ENCODE measurements around the gene PARP3.

The PARP3 gene

DNA sequence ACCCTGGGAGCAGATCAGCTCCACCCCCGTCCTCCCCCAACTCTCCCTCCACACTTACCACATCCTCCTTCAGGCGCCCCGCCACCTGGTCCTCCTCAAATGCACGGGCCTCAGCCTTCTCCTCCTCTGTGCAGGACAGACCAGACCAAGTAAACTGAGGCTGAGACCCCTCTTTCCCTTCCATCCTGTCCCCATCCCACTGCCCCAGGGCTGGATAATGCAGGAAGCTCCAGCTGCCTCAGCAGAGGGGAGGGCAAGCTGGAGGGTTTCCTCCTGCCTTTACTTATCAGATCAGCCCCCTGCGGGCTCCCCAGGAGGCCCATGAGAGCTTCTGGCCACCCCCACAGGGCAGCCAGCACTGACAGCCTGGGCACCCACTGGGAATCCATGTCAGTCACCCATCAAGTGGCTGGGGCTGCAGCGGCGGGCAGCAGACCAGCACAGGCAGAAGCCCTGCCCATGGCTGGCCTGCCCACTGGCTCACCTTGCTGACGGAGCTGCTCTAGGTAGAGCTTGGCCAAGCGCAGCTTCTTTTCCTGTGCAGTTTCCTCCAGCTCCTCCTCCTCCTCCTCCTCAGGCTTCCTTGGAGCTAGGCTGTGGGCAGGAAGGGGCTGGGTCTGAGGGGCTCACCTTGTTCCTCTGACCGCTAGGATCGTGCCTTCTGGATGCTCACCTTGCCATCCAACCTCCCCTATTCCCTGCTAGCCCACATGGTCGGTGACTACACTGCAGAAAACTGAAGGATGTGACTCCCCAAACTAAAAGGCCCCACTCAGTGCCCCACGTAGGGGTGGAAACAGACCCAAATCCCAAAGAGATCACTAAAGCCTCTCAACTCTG, 4.3 kb upstream of the PARP3 start:
- Mint-ChIP-seq H3K27ac (no peak overlapping the region), H3K4me1 (peaks cover 25% of the 10 kb centered on the region), H3K27me3 (ENCODE audit: low read depth) (no peaks in the 10 kb centered on the region), H3K36me3 (ENCODE audit: low read depth) (peaks cover 34% of the 10 kb centered on the region), H3K4me3 (peak overlapping the region in 2 of 3 experiments; percentile 38 to 65), H3K9me3 (no peaks in the 10 kb centered on the region)
- TF ChIP-seq, protein P1, sequence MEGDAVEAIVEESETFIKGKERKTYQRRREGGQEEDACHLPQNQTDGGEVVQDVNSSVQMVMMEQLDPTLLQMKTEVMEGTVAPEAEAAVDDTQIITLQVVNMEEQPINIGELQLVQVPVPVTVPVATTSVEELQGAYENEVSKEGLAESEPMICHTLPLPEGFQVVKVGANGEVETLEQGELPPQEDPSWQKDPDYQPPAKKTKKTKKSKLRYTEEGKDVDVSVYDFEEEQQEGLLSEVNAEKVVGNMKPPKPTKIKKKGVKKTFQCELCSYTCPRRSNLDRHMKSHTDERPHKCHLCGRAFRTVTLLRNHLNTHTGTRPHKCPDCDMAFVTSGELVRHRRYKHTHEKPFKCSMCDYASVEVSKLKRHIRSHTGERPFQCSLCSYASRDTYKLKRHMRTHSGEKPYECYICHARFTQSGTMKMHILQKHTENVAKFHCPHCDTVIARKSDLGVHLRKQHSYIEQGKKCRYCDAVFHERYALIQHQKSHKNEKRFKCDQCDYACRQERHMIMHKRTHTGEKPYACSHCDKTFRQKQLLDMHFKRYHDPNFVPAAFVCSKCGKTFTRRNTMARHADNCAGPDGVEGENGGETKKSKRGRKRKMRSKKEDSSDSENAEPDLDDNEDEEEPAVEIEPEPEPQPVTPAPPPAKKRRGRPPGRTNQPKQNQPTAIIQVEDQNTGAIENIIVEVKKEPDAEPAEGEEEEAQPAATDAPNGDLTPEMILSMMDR (IDR thresholded peaks at IDR 0.05; ENCODE audit: unreplicated experiment in 3 of 3): no peak

DNA sequence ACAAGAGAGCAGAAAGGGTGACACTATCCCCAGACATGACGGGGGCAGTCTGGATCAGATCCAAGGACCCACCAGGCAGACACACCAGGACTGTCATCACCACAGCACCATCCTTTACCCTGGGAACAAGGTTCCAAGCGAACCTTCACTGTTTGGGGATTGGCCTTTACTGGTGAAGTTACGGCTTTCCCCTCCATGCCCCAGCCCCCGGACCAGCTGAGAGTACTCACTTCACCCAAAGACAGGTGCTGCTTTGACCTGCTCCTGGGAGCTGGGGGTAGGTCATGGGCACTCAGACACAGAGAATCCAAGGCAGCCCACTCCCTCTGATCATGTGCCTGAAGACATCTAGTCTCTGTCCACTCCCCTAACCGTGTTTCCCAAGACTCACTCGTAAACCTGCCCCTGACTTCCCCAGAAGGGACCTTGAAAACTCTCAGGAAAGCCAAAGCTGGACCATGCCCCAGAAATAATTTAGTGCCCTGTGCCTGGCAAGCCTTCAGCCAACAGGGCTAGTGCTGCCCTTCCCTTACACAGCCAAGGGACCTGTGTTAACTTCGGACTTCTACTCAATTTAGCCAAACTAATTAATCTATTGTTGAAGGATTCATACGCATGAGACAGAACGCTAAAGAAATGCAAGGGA, 3.3 kb upstream of the PARP3 start:
- TF ChIP-seq, protein P1 (IDR thresholded peaks at IDR 0.05; ENCODE audit: unreplicated experiment in 3 of 3): no peak
- H3K4me3 Mint-ChIP-seq: peak overlapping the region; percentile 47 to 65 (median 65)
- peaks cover 30% of the 10 kb centered on the region for H3K36me3 Mint-ChIP-seq (ENCODE audit: low read depth)
- H3K9me3 Mint-ChIP-seq: no peaks in the 10 kb centered on the region
- H3K4me1 Mint-ChIP-seq: peaks cover 25% of the 10 kb centered on the region
- peak overlapping the region in 1 of 3 experiments; percentile 0 for H3K27ac Mint-ChIP-seq
- no peaks in the 10 kb centered on the region for H3K27me3 Mint-ChIP-seq (ENCODE audit: low read depth)

DNA sequence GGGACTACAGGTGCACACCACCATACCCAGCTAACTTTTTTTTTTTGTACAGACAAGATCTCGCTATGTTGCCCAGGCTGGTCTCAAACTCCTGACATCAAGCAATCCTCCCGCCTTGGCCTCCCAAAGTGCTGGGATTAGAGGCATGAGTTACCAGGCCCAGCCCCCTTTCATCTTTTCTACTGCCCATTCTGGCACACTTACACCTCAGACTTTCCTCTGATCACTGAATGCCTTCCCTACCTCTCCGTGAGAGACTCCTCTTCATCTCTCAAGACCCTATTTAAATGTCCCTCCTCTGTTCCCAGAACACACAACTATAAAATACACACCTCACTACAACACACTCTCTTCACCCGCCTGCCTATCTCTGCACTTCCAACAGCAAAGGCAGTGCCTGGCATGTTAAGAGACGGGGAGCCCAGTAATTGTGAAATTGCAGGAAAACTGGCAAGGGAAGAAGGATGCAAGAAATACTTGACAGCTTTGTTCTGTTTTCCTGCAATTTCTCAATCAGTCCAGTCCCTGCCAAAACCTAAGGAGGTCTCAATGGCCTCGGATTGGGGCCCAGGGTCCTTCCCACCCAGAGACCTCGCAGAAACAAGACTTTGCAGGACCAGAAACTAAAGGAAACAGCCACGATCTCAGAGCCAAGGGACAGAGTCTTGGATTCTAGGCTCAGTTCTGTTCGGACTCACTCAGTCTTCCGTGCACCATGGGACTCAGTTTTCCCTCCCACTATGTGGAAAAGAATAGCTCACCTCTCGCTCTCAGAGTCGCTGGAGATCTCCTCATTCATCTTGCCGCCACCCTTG, 1.3 kb upstream of the PARP3 start:
- H3K27me3 Mint-ChIP-seq (ENCODE audit: low read depth): no peaks in the 10 kb centered on the region
- H3K27ac Mint-ChIP-seq: peak overlapping the region in 1 of 3 experiments; percentile 39
- H3K4me3 Mint-ChIP-seq: peak overlapping the region; percentile 87 to 94 (median 93)
- peaks cover 16% of the 10 kb centered on the region for H3K36me3 Mint-ChIP-seq (ENCODE audit: low read depth)
- TF ChIP-seq, protein P1 (IDR thresholded peaks at IDR 0.05; ENCODE audit: unreplicated experiment in 3 of 3): no peak
- H3K9me3 Mint-ChIP-seq: no peaks in the 10 kb centered on the region
- H3K4me1 Mint-ChIP-seq: peaks cover 25% of the 10 kb centered on the region

DNA sequence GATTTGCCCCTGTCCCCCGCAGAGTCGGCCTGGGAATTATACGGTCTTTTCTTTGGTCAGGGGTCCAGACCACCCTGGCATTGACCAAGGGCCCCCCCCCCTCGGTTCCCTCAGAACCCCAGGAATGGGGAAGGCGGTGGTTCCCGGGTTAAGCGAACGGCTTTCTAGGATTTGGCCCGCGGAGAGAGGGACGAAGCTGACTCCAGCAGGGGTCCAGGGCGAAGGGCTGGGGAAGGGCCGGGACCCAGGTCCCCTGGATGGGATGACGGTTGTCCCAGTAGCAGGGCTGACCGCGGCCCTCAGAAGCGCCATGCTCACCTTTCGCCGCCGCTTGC, 733 bp upstream of the PARP3 start:
- peak overlapping the region; percentile 87 to 94 (median 93) for H3K4me3 Mint-ChIP-seq
- peaks cover 13% of the 10 kb centered on the region for H3K36me3 Mint-ChIP-seq (ENCODE audit: low read depth)
- peaks cover 25% of the 10 kb centered on the region for H3K4me1 Mint-ChIP-seq
- peak overlapping the region in 1 of 3 experiments; percentile 39 for H3K27ac Mint-ChIP-seq
- H3K27me3 Mint-ChIP-seq (ENCODE audit: low read depth): no peaks in the 10 kb centered on the region
- no peaks in the 10 kb centered on the region for H3K9me3 Mint-ChIP-seq
- TF ChIP-seq, protein P1 (IDR thresholded peaks at IDR 0.05; ENCODE audit: unreplicated experiment in 3 of 3): no peak

DNA sequence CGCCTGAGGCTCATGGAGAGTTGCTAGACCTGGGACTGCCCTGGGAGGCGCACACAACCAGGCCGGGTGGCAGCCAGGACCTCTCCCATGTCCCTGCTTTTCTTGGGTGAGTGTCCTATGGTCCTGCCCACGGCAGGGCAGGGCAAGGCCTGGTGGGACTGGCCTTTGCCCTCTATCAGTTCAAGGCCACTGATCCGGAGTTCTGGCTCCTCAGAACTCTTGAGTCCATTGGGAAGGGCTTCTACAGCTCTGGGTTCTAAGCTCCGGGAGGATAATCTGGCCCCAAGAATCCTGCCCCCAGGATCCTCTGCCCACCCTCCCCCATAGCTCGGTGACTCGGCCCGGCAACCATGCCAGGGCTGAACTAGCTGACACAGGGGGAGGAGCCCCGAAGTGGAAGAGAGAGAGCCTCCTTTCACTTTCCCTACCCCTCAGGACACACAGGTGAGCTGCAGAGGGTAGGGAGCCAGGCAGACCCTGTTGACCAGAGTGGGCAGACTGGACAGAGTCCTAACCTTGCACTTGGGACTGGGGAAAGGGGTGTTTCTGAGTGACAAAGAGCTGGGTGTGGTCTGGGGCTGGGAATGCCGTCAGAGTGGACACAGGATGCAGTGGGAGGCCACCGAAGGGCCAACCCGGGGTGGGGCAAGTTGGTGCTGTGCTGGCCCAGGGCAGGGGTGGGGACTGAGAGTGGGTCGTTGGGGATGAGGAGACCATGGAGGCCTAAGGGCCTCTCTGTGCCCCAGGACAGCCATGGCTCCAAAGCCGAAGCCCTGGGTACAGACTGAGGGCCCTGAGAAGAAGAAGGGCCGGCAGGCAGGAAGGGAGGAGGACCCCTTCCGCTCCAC, 664 bp downstream of the PARP3 start:
- Mint-ChIP-seq H3K36me3 (ENCODE audit: low read depth) (peaks cover 4% of the 10 kb centered on the region), H3K9me3 (no peaks in the 10 kb centered on the region), H3K27me3 (ENCODE audit: low read depth) (no peaks in the 10 kb centered on the region), H3K4me1 (peaks cover 25% of the 10 kb centered on the region), H3K4me3 (peak overlapping the region; percentile 87 to 94 (median 93)), H3K27ac (peak overlapping the region; percentile 71 to 90 (median 86))
- TF ChIP-seq, protein P1 (IDR thresholded peaks at IDR 0.05; ENCODE audit: unreplicated experiment in 3 of 3): no peak
